Measurements from ENCODE around the gene GPS1.

GPS1 gene

DNA sequence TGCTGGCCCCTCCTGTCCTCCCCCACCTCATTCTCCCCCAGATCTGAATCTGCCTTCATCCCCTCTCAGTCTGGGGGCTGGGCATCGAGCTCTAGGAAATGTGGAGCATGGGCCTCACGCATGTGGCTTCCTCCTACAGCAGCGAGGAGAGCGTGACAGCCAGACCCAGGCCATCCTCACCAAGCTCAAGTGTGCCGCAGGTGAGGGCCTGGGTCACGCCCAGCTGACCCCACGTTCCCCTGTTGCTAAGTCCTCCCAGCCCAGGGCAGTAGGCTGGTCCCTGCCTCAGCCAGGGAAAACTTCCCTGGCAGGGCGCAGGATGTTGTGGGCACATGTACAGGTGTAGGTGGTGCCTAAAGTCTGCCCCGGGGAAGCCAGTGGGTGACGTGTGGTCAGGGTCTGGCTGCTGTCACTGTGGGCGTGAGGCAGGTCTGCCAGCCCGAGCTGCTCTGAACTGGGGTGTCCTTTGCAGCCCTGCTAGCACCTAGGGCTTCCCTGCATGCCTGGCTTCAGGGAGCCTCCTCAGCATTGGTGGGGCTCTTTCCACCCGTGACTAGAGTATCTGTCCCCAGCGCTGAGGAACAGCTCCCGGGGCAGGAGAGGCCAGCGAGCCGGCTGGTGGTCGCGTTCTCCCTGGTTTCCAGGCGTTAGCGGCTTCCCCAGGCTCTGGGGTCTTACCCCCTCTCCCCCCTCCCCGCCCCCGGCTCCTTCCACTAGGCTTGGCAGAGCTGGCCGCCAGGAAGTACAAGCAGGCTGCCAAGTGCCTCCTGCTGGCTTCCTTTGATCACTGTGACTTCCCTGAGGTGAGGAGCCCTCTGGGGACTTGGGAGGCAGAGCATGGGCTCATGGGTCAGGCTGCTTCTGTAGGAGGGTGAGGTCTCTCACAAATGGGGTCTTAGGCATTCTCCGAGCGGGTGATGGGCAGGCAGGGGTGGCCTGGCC is 3.6 kb downstream of the GPS1 start:
- Histone ChIP-seq H3K36me3 (ENCODE audit: low read length) (no peaks in the 10 kb centered on the region), H4K20me1 (ENCODE audit: low read depth, low read length) (no peaks in the 10 kb centered on the region), H3F3A (ENCODE audit: insufficient read depth) (no peaks in the 10 kb centered on the region), H3K27ac (ENCODE audit: low read depth, low read length) (no peak overlapping the region), H3K9me2 (replicated peaks; ENCODE audit: insufficient read depth, low read length) (no peaks in the 10 kb centered on the region), H3K4me2 (ENCODE audit: low read depth, low read length, poor library complexity, severe bottlenecking) (no peak overlapping the region), H3K4me3 (ENCODE audit: insufficient read depth, low read length, poor library complexity, severe bottlenecking) (no peak overlapping the region), H3K9me3 (ENCODE audit: insufficient read depth, low read length) (no peaks in the 10 kb centered on the region), H3K79me2 (ENCODE audit: insufficient read depth, low read length) (peaks cover 10% of the 10 kb centered on the region), H2AFZ (ENCODE audit: low read depth, low read length, severe bottlenecking) (no peak overlapping the region), H3K9ac (ENCODE audit: low read length) (no peak overlapping the region), H3K27me3 (ENCODE audit: low read length) (no peaks in the 10 kb centered on the region)
- TF ChIP-seq, protein P1, sequence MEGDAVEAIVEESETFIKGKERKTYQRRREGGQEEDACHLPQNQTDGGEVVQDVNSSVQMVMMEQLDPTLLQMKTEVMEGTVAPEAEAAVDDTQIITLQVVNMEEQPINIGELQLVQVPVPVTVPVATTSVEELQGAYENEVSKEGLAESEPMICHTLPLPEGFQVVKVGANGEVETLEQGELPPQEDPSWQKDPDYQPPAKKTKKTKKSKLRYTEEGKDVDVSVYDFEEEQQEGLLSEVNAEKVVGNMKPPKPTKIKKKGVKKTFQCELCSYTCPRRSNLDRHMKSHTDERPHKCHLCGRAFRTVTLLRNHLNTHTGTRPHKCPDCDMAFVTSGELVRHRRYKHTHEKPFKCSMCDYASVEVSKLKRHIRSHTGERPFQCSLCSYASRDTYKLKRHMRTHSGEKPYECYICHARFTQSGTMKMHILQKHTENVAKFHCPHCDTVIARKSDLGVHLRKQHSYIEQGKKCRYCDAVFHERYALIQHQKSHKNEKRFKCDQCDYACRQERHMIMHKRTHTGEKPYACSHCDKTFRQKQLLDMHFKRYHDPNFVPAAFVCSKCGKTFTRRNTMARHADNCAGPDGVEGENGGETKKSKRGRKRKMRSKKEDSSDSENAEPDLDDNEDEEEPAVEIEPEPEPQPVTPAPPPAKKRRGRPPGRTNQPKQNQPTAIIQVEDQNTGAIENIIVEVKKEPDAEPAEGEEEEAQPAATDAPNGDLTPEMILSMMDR (IDR thresholded peaks at IDR 0.05; ENCODE audit: insufficient read depth, low read length, poor library complexity, severe bottlenecking) = no peak
- TF ChIP-seq EZH2phosphoT487 (conservative IDR thresholded peaks at IDR 0.05; ENCODE audit: low read length) = no peak

DNA sequence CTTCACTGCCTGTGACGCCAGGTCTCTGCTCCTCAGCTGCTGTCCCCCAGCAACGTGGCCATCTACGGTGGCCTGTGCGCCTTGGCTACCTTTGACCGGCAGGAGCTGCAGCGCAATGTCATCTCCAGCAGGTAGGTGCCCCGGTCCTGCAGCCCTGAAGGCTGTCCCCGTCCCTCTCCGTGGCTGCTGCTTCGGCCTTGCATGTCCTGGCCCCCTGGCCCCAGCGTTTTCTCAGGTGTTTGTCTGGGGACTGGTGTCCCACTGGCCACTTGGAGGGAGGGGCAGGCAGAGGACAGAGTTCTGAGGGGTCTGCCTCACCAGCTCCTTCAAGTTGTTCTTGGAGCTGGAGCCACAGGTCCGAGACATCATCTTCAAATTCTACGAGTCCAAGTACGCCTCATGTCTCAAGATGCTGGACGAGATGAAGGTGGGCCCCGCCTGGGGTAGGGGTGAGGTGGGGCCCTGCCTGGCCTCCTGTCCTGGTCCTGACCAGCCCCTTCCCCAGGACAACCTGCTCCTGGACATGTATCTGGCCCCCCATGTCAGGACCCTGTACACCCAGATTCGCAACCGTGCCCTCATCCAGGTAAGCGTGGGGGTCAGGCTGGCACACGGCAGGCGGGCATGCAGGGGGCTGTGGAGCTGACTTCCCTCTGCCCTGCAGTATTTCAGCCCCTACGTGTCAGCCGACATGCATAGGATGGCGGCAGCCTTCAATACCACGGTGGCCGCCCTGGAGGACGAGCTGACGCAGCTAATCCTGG is 4.4 kb downstream of the GPS1 start:
- Histone ChIP-seq H3K9me3 (ENCODE audit: insufficient read depth, low read length) (no peaks in the 10 kb centered on the region), H3K27me3 (ENCODE audit: low read length) (no peaks in the 10 kb centered on the region), H3K27ac (ENCODE audit: low read depth, low read length) (no peak overlapping the region), H3K9me2 (replicated peaks; ENCODE audit: insufficient read depth, low read length) (no peaks in the 10 kb centered on the region), H3K4me2 (ENCODE audit: low read depth, low read length, poor library complexity, severe bottlenecking) (no peak overlapping the region), H4K20me1 (ENCODE audit: low read depth, low read length) (no peaks in the 10 kb centered on the region), H3K4me3 (ENCODE audit: insufficient read depth, low read length, poor library complexity, severe bottlenecking) (no peak overlapping the region), H2AFZ (ENCODE audit: low read depth, low read length, severe bottlenecking) (no peak overlapping the region), H3K79me2 (ENCODE audit: insufficient read depth, low read length) (peaks cover 10% of the 10 kb centered on the region), H3F3A (ENCODE audit: insufficient read depth) (no peaks in the 10 kb centered on the region), H3K9ac (ENCODE audit: low read length) (no peak overlapping the region), H3K36me3 (ENCODE audit: low read length) (no peaks in the 10 kb centered on the region)
- TF ChIP-seq, protein P1 (IDR thresholded peaks at IDR 0.05; ENCODE audit: insufficient read depth, low read length, poor library complexity, severe bottlenecking) = no peak
- TF ChIP-seq EZH2phosphoT487 (conservative IDR thresholded peaks at IDR 0.05; ENCODE audit: low read length) = no peak

DNA sequence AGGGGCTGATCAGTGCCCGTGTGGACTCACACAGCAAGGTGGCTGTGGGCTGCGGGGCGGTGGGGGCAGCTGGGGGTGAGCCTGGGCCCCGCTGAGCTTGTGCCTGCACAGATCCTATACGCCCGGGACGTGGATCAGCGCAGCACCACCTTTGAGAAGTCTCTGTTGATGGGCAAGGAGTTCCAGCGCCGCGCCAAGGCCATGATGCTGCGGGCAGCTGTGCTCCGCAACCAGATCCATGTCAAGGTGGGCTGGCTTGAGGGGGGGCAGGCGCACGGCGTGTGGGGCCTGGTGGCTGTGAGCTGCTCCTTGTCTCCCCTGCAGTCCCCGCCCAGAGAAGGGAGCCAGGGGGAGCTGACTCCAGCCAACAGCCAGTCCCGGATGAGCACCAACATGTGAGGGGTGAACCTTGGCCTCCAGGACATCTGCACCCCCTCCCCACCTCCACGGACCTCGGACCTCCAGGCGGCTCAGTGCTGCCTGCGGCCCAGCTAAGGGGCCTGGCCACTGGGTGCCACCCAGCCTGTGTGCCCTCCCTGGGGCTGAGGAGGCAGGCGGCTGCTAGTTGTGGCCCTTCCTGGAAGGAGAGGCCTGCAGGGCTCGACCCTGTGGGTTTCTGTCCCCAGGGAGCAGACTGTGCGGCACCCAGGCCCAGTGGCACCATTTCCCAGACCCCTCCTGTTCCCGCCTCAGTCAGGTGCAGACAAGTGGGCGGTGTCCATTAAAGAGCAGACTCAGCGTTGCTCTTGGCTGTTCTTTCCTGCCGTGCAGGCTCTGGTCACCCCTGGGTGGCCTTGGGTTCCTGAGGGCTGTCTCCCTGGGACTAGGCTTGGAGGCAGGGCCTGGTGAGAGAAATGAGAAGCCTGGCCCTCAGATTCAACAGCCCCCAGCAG is 5.3 kb downstream of the GPS1 start:
- H3K27me3 ChIP-seq (ENCODE audit: low read length) = no peaks in the 10 kb centered on the region
- no peaks in the 10 kb centered on the region for H3F3A ChIP-seq (ENCODE audit: insufficient read depth)
- no peak overlapping the region for H3K9ac ChIP-seq (ENCODE audit: low read length)
- no peaks in the 10 kb centered on the region for H4K20me1 ChIP-seq (ENCODE audit: low read depth, low read length)
- TF ChIP-seq, protein P1 (IDR thresholded peaks at IDR 0.05; ENCODE audit: insufficient read depth, low read length, poor library complexity, severe bottlenecking) = no peak
- no peak for TF ChIP-seq EZH2phosphoT487 (conservative IDR thresholded peaks at IDR 0.05; ENCODE audit: low read length)
- H3K27ac ChIP-seq (ENCODE audit: low read depth, low read length) = no peak overlapping the region
- H3K79me2 ChIP-seq (ENCODE audit: insufficient read depth, low read length) = peaks cover 10% of the 10 kb centered on the region
- H3K36me3 ChIP-seq (ENCODE audit: low read length) = no peaks in the 10 kb centered on the region
- no peaks in the 10 kb centered on the region for H3K9me3 ChIP-seq (ENCODE audit: insufficient read depth, low read length)
- no peak overlapping the region for H2AFZ ChIP-seq (ENCODE audit: low read depth, low read length, severe bottlenecking)
- H3K4me2 ChIP-seq (ENCODE audit: low read depth, low read length, poor library complexity, severe bottlenecking) = no peak overlapping the region
- H3K4me3 ChIP-seq (ENCODE audit: insufficient read depth, low read length, poor library complexity, severe bottlenecking) = no peak overlapping the region
- no peaks in the 10 kb centered on the region for H3K9me2 ChIP-seq (replicated peaks; ENCODE audit: insufficient read depth, low read length)
